ENCODE measurements around the gene CDC7.

CDC7 gene

GRCh38 chr1:91552091-91552490 lies 51.4 kb downstream of the CDC7 start:
- TF ChIP-seq, protein P1, sequence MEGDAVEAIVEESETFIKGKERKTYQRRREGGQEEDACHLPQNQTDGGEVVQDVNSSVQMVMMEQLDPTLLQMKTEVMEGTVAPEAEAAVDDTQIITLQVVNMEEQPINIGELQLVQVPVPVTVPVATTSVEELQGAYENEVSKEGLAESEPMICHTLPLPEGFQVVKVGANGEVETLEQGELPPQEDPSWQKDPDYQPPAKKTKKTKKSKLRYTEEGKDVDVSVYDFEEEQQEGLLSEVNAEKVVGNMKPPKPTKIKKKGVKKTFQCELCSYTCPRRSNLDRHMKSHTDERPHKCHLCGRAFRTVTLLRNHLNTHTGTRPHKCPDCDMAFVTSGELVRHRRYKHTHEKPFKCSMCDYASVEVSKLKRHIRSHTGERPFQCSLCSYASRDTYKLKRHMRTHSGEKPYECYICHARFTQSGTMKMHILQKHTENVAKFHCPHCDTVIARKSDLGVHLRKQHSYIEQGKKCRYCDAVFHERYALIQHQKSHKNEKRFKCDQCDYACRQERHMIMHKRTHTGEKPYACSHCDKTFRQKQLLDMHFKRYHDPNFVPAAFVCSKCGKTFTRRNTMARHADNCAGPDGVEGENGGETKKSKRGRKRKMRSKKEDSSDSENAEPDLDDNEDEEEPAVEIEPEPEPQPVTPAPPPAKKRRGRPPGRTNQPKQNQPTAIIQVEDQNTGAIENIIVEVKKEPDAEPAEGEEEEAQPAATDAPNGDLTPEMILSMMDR (IDR thresholded peaks at IDR 0.05; ENCODE audit: insufficient read depth, low read depth, low read length, missing control alignments), result no peak
- DNase-seq (ENCODE audit: low read depth), result no peak
- H3K4me3 ChIP-seq (ENCODE audit: low read depth, low read length), result no peak overlapping the region

DNA sequence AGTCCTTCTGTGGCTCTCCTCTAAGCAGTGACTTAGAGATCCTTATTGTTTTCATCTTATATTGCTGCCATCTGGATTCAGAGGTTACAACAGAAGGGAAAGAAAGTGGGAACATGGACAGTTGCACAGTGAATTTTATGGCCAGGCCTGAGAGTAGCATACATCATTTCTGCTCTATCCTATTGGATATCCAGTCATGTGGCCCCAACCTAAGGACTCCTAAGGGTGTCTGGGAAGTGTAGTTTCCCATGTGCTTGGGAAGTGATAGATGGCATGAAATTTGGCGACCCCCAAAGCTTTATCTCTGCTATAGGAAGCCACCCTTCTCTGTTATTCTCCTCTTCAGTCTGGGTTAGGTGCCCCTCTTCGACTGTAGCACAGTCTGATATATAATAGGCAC lies 51.9 kb downstream of the CDC7 start:
- no peak overlapping the region for H3K4me3 ChIP-seq (ENCODE audit: low read depth, low read length)
- TF ChIP-seq, protein P1 (IDR thresholded peaks at IDR 0.05; ENCODE audit: insufficient read depth, low read depth, low read length, missing control alignments), result no peak
- no peak for DNase-seq (ENCODE audit: low read depth)

- DNase-seq (ENCODE audit: low read depth), result no peak
- TF ChIP-seq, protein P1 (IDR thresholded peaks at IDR 0.05; ENCODE audit: insufficient read depth, low read depth, low read length, missing control alignments), result no peak
- H3K4me3 ChIP-seq (ENCODE audit: low read depth, low read length), result no peak overlapping the region
Observed at GRCh38 chr1:91553177-91553591, 52.5 kb downstream of the CDC7 start.

DNA sequence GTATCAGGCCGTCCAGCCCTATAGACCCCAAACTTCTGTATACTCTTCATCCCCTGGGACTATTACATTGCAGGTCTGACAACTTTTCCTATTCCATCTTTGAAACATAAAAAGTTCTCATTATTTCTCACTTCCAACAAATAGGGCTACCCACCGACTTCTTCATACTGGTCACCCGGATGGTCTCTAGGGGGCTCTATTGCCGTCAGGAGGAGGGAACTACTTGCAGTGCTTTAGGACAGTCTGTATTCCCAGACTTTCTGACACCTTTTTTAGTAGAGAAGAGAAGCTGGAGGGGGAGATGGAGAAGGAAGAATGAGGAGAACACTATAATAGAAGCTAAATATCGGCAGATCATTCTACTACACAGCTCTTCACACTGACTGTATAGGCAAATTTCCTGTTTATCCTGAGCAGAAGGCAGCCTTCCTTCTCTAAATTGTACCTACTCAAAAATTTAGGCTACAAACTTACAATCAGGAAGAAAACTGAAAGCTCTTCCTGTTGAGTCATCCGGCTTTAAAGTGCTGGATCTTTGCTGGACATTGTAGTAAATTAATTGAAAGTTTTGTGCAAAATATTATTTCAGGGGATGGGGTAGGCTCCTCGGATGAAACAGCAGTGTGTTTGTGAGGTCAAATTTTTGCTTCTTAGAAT lies 54.6 kb downstream of the CDC7 start:
- H3K4me3 ChIP-seq (ENCODE audit: low read depth, low read length), result no peak overlapping the region
- DNase-seq (ENCODE audit: low read depth), result no peak
- TF ChIP-seq, protein P1 (IDR thresholded peaks at IDR 0.05; ENCODE audit: insufficient read depth, low read depth, low read length, missing control alignments), result no peak

DNA sequence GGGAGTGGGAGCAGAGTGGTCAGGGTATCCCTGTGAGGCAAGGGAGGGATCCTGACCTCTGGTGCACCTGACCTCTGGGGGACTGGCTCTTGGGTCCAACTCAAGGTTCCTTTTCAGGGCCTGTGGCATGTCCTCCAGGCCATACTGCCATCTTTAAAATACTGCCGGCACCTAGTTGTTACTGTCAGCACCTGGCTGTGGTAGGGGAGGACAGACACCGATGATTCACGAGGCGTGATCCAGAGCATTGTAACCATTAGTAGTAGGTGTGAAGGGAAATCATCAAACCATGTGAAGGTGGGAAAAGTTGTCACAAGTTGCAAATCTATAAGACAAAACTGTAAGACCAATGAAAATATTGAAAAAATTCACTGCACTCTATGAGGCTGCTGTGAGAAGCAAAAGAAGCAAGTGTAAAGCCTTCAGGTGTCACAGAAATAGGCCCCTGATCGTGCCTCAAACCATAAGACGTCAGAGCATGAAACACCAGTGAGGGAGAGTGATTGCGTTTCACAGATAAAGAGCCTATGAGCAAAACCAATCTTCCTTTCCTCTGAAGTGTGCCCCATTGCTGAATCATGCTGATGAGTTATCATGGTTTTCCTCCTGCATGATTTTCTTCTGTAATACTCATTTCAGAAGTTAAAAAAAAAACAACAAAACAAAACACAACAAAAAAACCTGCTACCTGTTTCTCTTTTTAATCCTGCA lies 55.3 kb downstream of the CDC7 start:
- DNase-seq (ENCODE audit: low read depth), result peak; percentile 50
- H3K4me3 ChIP-seq (ENCODE audit: low read depth, low read length), result no peak overlapping the region

DNA sequence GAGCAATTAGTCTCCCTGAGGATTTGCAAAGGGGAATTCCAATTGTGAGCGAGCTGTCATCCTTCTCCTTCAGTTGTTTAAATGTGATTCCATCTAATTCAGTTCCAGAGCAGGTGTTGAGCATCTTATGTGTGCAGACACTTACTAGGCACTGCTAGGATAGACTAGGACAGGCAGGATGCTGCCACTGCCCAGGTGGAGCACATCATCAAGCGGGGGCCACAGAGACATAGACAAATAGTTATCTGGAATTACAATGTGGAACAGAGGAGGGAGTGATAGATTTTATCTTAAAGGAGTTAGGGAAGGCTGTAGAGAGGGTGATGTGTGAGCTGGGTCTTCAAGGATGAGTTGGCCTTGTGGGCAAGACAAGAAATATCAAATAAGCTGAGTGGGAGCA lies 55.9 kb downstream of the CDC7 start:
- TF ChIP-seq, protein P1 (IDR thresholded peaks at IDR 0.05; ENCODE audit: insufficient read depth, low read depth, low read length, missing control alignments), result no peak
- DNase-seq (ENCODE audit: low read depth), result no peak
- H3K4me3 ChIP-seq (ENCODE audit: low read depth, low read length), result no peak overlapping the region

More for the DNA sequence above, 55.3 kb downstream of the CDC7 start:
- TF ChIP-seq, protein P1 (IDR thresholded peaks at IDR 0.05; ENCODE audit: insufficient read depth, low read depth, low read length, missing control alignments), result no peak
